Liver (tissue), 9 donors: ENCODE measurements around the gene KRTAP5-4. TPM values are rescaled to one million over a fixed set of nuclear protein-coding genes. Genes with fewer than 3 reads are reported as not detected.

Source experiments
- DNase-seq: peaks from one replicate; pipeline ENCODE4 v3.0.0-alpha.2; 2017; ENCODE audit warnings: low spot score
- H3K27ac ChIP-seq, 2 donors: one replicate each; pipeline ENCODE4 v1.7.0; 2013; ENCODE audit warnings: inconsistent platforms in 2 of 2, low read length in 2 of 2, control low read depth in 1 of 2, low read depth in 1 of 2, mild to moderate bottlenecking in 1 of 2
- H3K27me3 ChIP-seq, 4 donors: one replicate each; pipeline versions ENCODE4 v1.6.1 to v1.7.0; 2013; ENCODE audit warnings: low read length in 3 of 4, inconsistent platforms in 1 of 4, mild to moderate bottlenecking in 1 of 4, moderate library complexity in 1 of 4; ENCODE audit not compliant: control insufficient read depth in 4 of 4, insufficient read depth in 4 of 4
- H3K36me3 ChIP-seq, 4 donors: one replicate each; pipeline versions ENCODE4 v1.6.1 to v1.7.0; 2013; ENCODE audit warnings: low read length in 3 of 4, mild to moderate bottlenecking in 3 of 4, low read depth in 1 of 4, moderate library complexity in 1 of 4; ENCODE audit not compliant: control insufficient read depth in 4 of 4, insufficient read depth in 3 of 4
- H3K4me1 ChIP-seq, 4 donors: one replicate each; pipeline versions ENCODE4 v1.6.1 to v1.7.0; 2013; ENCODE audit warnings: low read length in 3 of 4, mild to moderate bottlenecking in 3 of 4, moderate library complexity in 1 of 4; ENCODE audit not compliant: control insufficient read depth in 4 of 4, insufficient read depth in 4 of 4
- H3K4me3 ChIP-seq, 3 donors: one replicate each; pipeline versions ENCODE4 v1.6.1 to v1.7.0; 2013; ENCODE audit warnings: low read length in 3 of 3, control low read depth in 1 of 3, low read depth in 1 of 3, mild to moderate bottlenecking in 1 of 3
- H3K9ac ChIP-seq, 2 donors: one replicate each; pipeline ENCODE4 v1.7.0; 2013; ENCODE audit warnings: low read length in 2 of 2, mild to moderate bottlenecking in 2 of 2, moderate library complexity in 2 of 2, control low read depth in 1 of 2, low read depth in 1 of 2
- H3K9me3 ChIP-seq, 4 donors: one replicate each; pipeline versions ENCODE4 v1.6.1 to v1.7.0; 2013; ENCODE audit warnings: low read length in 3 of 4; ENCODE audit not compliant: control insufficient read depth in 4 of 4
- ATF3 ChIP-seq: IDR thresholded peaks from 2 replicates; pipeline ENCODE4 v1.6.1; 2016; ENCODE audit warnings: antibody characterized with exemption
- CTCF ChIP-seq: fragments of 150-350 bp; IDR thresholded peaks from 2 replicates; pipeline ENCODE4 v1.5.1; 2017; ENCODE audit warnings: improper control_type of control experiment, low read depth, low read length; ENCODE audit not compliant: missing input control
- EGR1 ChIP-seq, 2 donors: IDR thresholded peaks; 2 replicates each; pipeline ENCODE4 v1.6.1; 2016 to 2018; ENCODE audit warnings: antibody characterized with exemption in 2 of 2, low read depth in 2 of 2
- FOXA1 ChIP-seq: IDR thresholded peaks from 2 replicates; pipeline ENCODE4 v1.6.1; 2016; ENCODE audit warnings: antibody characterized with exemption
- FOXA2 ChIP-seq: IDR thresholded peaks from 2 replicates; pipeline ENCODE4 v1.6.1; 2016; ENCODE audit warnings: antibody characterized with exemption
- GABPA ChIP-seq, 2 donors: IDR thresholded peaks in 1 of 2; conservative IDR thresholded peaks in 1 of 2; 2 replicates each; pipeline ENCODE4 v1.6.1; 2016; ENCODE audit warnings: antibody characterized with exemption in 2 of 2, mild to moderate bottlenecking in 1 of 2, moderate library complexity in 1 of 2
- NR2F2 ChIP-seq: IDR thresholded peaks from 2 replicates; pipeline ENCODE4 v1.6.1; 2016; ENCODE audit warnings: antibody characterized with exemption
- REST ChIP-seq: IDR thresholded peaks from 2 replicates; pipeline ENCODE4 v1.6.1; 2016; ENCODE audit warnings: antibody characterized with exemption, mild to moderate bottlenecking
- RXRA ChIP-seq, 2 donors: IDR thresholded peaks; 2 replicates each; pipeline ENCODE4 v1.6.1; 2017 to 2018; ENCODE audit warnings: antibody characterized with exemption in 2 of 2, mild to moderate bottlenecking in 1 of 2
- SP1 ChIP-seq: IDR thresholded peaks from 2 replicates; pipeline ENCODE4 v1.6.1; 2018; ENCODE audit warnings: antibody characterized with exemption, mild to moderate bottlenecking
- TAF1 ChIP-seq: conservative IDR thresholded peaks from 2 replicates; pipeline ENCODE4 v1.6.1; 2016; ENCODE audit warnings: antibody characterized with exemption, mild to moderate bottlenecking
- YY1 ChIP-seq: IDR thresholded peaks from 2 replicates; pipeline ENCODE4 v1.6.1; 2016; ENCODE audit warnings: antibody characterized with exemption, mild to moderate bottlenecking
- WGBS: extraction: QIAGEN DNeasy Blood & Tissue Kit; methylation state at CpG from one replicate; pipeline ENCODE4 v1.1.7; 2013; 5-methylcytosine and 5-hydroxymethylcytosine counted together
- polyA plus RNA-seq, 2 donors: library from polyadenylated mRNA; stranded (reverse) in 1 of 2; unstranded in 1 of 2; fragments of 200-250 nt in 1 of 2; fragments of >200 nt in 1 of 2; fragmentation: Nextera tagmentation in 1 of 2; extraction: Ambion mirVana in 1 of 2; gene quantifications; one replicate each; pipeline versions ENCODE4 v1.2.1 to v1.2.3, GENCODE V29; 2013 to 2015
- total RNA-seq, 2 donors: library from RNA; depleted of rRNA; stranded (reverse); fragments of >200 nt; gene quantifications; one replicate each; pipeline ENCODE4 v1.2.3, GENCODE V29; 2014
- TF ChIP-seq, protein P1 (sequence below): IDR thresholded peaks from 2 replicates; pipeline ENCODE4 v1.6.1; 2016; ENCODE audit warnings: antibody characterized with exemption
- donor health status: healthy.
- donor health status: healthy.
- donor health status: healthy.
- donor health status: healthy.
- donor health status: healthy.

The KRTAP5-4 gene
- total and polyA plus RNA-seq, 4 donors = not detected

GRCh38 chr11:1645357-1645821 is 23.5 kb upstream of the KRTAP5-4 start:
- no peak for TF ChIP-seq GABPA (IDR thresholded peaks at IDR 0.05 in 1 of 2, conservative IDR thresholded peaks at IDR 0.05 in 1 of 2)
- no peak for TF ChIP-seq FOXA2
- TF ChIP-seq EGR1 (IDR thresholded peaks at IDR 0.05; ENCODE audit: low read depth in 2 of 2) = no peak
- no peak for TF ChIP-seq NR2F2
- TF ChIP-seq YY1 = no peak
- TF ChIP-seq CTCF = no peak
- TF ChIP-seq REST = no peak
- TF ChIP-seq TAF1 = no peak
- Histone ChIP-seq H3K27ac (no peak overlapping the region), H3K9ac (no peak overlapping the region), H3K36me3 (no peaks in the 10 kb centered on the region), H3K4me3 (no peak overlapping the region), H3K9me3 (no peaks in the 10 kb centered on the region), H3K4me1 (peaks cover 0 to 5% (median under 1%) of the 10 kb centered on the region in 4 donors), H3K27me3 (no peaks in the 10 kb centered on the region)
- WGBS = 84% methylated on average over 12 of the region's 12 CpGs
- no peak for DNase-seq

DNA sequence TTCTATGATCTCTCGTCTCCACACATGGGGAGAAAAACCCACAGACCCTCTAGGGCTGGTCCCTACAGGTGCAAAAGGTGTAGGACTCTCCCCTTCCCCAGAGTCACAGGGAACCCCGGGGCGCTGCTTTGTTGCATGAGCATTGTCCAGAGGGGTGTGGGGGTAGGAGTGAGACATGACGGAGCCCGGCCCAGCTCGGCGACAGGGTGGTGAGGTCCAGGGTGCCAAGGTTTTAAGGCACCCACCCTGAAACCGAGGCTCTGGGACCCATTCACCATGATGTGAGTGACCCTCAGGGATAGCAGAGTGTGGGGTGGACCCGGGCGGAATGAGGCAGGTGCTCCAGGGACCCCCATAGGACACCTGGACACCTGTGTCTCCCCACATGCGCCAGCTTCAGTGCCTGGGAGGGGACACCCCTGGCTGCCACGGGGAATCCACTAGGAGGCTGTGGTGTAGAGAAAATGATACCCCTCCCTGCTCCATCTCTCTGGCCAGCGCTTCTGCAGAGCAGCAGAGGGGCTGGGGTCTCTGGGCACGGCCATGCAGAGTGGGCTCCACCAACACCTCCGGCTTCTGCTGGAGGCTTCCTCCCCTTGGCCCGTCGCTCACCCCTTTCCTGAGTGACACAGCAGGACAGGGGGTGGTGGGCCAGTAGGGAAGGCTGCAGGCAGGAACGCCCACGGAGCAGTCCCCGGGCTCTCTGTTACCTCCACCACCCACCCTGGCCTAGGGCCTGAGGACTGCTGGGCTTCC is 22.8 kb upstream of the KRTAP5-4 start:
- no peaks in the 10 kb centered on the region for H3K27me3 ChIP-seq
- no peaks in the 10 kb centered on the region for H3K9me3 ChIP-seq
- no peak overlapping the region for H3K27ac ChIP-seq
- no peaks in the 10 kb centered on the region for H3K36me3 ChIP-seq
- H3K4me3 ChIP-seq = no peak overlapping the region
- no peaks in the 10 kb centered on the region for H3K4me1 ChIP-seq
- DNase-seq = no peak
- no peak overlapping the region for H3K9ac ChIP-seq
- 87% methylated on average over 20 of the region's 20 CpGs for WGBS
- TF ChIP-seq RXRA (IDR thresholded peaks at IDR 0.05) (no peak), FOXA2 (no peak), REST (no peak), FOXA1 (no peak), TAF1 (no peak), SP1 (no peak), ATF3 (no peak), YY1 (no peak), CTCF (no peak)
- TF ChIP-seq, protein P1, sequence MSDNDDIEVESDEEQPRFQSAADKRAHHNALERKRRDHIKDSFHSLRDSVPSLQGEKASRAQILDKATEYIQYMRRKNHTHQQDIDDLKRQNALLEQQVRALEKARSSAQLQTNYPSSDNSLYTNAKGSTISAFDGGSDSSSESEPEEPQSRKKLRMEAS = no peak
